OCI-LY3 (cell line): Measurements from ENCODE around the gene NEU4.

Experiments used
- CTCF ChIP-seq: fragments of 200-600, 300-600 bp; sonication (generic); IDR thresholded peaks from 2 replicates; pipeline ENCODE4 v1.5.1; 2014; ENCODE audit warnings: antibody characterized with exemption, low read length, low read depth
- EZH2phosphoT487 ChIP-seq: fragments of 200-600 bp; shearing (Covaris generic); IDR thresholded peaks from 2 replicates; pipeline ENCODE4 v1.6.1; 2018; ENCODE audit warnings: antibody characterized with exemption, mixed run types, low read depth

- no peak for TF ChIP-seq CTCF
- TF ChIP-seq EZH2phosphoT487, result no peak
Measured at GRCh38 chr2:241811201-241811951, 2.4 kb downstream of the NEU4 start.
